SK-N-SH (cell line): ENCODE measurements around the gene SBF2.

Source experiments
- POLR2AphosphoS5 ChIP-seq: IDR thresholded peaks from 2 replicates; pipeline ENCODE4 v1.6.1; 2012; ENCODE audit warnings: low read depth, low read length
- RAD21 ChIP-seq: IDR thresholded peaks from 2 replicates; pipeline ENCODE4 v1.6.1; 2012; ENCODE audit warnings: mild to moderate bottlenecking, low read length
- RFX5 ChIP-seq: IDR thresholded peaks from 2 replicates; pipeline ENCODE4 v1.6.1; 2012; ENCODE audit warnings: mild to moderate bottlenecking, improper control_type of control experiment, low read length
- TF ChIP-seq, protein P1 (sequence below): fragments of 200-600 bp; sonication (generic); IDR thresholded peaks from 2 replicates; pipeline ENCODE4 v1.6.1; 2017; ENCODE audit warnings: antibody characterized with exemption, mild to moderate bottlenecking, moderate library complexity

DNA sequence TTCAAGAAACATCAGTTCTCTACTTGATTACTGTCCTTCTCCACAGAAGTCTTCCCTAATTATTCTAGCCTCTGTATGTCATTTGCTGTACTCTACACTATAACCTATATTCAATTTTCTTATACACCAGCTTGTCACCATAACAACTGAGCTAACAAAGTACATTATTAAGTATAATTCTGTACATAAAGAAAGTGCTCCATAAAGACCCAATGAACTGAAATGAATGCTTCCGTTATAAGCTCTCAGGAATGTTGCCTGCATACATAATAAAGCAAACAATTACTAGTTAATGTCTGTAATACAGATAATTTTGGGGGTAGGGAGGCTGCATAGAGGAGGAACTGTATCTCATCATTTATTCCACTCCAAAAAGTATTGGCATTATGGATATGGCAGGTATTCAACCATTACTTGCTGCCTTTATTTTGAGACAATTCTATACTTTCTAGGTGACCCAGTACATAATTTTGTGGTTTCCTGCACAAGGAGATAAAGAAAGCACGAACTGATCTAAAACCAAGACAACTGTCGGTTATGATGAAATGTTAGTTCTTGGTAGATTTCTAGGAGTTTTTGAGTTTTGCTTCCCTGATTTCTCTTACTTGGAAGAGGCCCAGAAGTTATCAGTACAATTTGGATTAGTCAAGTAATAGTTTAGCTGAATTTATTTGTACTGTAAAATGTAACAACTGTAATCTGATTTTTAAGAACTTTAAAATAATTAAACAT lies 202.5 kb downstream of the SBF2 start:
- TF ChIP-seq RAD21, result no peak
- no peak for TF ChIP-seq POLR2AphosphoS5
- TF ChIP-seq, protein P1, sequence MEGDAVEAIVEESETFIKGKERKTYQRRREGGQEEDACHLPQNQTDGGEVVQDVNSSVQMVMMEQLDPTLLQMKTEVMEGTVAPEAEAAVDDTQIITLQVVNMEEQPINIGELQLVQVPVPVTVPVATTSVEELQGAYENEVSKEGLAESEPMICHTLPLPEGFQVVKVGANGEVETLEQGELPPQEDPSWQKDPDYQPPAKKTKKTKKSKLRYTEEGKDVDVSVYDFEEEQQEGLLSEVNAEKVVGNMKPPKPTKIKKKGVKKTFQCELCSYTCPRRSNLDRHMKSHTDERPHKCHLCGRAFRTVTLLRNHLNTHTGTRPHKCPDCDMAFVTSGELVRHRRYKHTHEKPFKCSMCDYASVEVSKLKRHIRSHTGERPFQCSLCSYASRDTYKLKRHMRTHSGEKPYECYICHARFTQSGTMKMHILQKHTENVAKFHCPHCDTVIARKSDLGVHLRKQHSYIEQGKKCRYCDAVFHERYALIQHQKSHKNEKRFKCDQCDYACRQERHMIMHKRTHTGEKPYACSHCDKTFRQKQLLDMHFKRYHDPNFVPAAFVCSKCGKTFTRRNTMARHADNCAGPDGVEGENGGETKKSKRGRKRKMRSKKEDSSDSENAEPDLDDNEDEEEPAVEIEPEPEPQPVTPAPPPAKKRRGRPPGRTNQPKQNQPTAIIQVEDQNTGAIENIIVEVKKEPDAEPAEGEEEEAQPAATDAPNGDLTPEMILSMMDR, result no peak
- no peak for TF ChIP-seq RFX5
